ENCODE results near the gene EFCAB6.
A peak's percentile ranks its signal among the peaks of the same experiment; 100 is the strongest.

EFCAB6 gene

DNA sequence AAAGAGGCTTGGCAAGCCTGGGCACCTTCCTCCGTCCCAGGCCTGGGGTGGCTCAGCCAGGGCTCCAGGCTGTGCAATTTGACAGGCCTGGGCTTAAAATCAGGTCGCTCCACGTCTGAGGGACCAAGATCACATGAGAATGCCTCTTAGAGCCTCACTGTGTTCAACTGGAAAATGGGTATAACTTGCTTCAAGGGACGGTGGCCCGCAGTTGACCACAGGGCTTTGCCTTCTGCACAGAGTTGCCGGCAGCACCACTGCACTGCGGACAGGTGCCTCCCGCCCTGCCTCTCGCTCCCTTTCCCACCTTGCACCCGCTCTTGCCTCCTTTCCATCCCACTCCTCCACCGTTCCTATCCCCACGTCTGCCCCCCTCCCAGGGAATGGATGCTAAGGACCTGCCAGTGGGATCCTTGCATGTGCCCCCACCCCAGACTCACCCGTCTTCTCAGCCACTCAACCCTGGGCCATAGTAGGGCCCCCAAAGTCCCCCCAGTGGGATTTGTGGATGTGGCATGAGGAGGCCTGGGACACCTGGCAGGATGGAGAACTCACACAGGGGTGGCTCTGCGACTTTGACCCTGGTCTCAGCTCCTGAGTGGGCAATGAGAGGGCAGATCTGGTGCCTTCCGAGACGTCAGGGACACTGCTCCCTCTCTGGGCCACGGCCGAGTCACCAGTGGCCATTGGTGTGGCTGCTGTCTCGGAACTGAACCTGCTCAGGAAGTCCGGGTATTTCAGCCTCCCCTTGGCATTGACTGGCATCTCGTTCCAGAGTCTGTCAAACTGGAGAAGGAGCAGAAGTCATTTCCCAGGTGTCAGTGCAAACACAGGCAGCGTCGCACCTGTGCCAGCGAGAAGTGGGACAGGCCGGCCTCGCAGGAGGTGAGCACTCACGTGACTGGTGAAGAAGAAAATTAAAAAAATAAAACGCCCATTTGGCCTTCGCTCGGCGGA is 272.3 kb downstream of the EFCAB6 start:
- ChIA-PET POLR2A (ENCODE audit: low non-redundant PET) (no interaction called here), CTCF (no interaction called here)
- TF ChIP-seq, protein P1, sequence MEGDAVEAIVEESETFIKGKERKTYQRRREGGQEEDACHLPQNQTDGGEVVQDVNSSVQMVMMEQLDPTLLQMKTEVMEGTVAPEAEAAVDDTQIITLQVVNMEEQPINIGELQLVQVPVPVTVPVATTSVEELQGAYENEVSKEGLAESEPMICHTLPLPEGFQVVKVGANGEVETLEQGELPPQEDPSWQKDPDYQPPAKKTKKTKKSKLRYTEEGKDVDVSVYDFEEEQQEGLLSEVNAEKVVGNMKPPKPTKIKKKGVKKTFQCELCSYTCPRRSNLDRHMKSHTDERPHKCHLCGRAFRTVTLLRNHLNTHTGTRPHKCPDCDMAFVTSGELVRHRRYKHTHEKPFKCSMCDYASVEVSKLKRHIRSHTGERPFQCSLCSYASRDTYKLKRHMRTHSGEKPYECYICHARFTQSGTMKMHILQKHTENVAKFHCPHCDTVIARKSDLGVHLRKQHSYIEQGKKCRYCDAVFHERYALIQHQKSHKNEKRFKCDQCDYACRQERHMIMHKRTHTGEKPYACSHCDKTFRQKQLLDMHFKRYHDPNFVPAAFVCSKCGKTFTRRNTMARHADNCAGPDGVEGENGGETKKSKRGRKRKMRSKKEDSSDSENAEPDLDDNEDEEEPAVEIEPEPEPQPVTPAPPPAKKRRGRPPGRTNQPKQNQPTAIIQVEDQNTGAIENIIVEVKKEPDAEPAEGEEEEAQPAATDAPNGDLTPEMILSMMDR (conservative IDR thresholded peaks at IDR 0.05; ENCODE audit: low read depth): no peak
- DNase-seq (ENCODE audit: low spot score): no peak
- H3K27ac ChIP-seq: no peak overlapping the region

- ChIA-PET CTCF (no interaction called here), POLR2A (ENCODE audit: low non-redundant PET) (no interaction called here)
- DNase-seq (ENCODE audit: low spot score): no peak
Observed at GRCh38 chr22:43537019-43537585, 275.0 kb downstream of the EFCAB6 start.

DNA sequence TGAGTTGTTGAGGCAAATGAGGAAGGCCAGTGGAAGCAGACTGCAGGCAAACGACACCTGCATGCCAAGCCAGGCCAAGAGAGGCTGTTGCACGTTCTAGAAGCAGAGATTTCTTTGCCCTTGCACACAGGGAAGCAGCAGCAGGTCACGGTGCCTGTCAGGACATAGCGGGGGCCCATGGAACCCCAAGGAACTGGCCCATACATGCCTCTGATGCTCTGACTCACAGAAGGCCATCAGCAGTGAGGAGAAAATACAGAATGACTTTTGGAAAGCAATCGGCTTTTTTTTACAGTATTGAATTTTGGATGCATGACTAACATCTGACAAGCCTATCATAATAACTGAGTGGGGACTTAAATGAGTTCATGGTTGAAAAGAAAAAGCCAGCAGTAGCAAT is 276.4 kb downstream of the EFCAB6 start:
- peak; percentile 48 for DNase-seq (ENCODE audit: low spot score)
- ChIA-PET CTCF (no interaction called here), POLR2A (ENCODE audit: low non-redundant PET) (no interaction called here)
- H3K27ac ChIP-seq: peak overlapping the region; percentile 82
- TF ChIP-seq, protein P1 (conservative IDR thresholded peaks at IDR 0.05; ENCODE audit: low read depth): no peak

More at GRCh38 chr22:43537019-43537585, 275.0 kb downstream of the EFCAB6 start:
- TF ChIP-seq, protein P1 (conservative IDR thresholded peaks at IDR 0.05; ENCODE audit: low read depth): no peak
- H3K27ac ChIP-seq: no peak overlapping the region

DNA sequence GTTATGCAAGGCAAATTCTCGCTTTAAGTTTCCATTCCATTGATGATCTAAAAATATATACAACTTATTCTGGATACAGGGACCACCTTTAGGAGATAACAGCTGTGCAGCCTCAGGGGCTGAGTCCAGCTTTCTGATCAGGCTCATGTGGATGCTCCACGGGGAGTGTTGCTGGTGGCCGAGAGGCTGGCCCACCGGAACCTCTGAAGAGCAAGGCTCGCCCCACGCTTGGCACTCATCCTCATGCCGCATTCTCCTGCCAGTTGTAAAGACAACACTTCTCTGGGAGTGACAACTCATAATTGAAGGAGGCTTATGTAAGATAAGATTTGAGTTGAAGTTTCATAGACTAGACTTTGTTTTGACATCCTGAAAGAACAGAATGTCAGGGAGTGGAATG is 276.8 kb downstream of the EFCAB6 start:
- CTCF ChIA-PET: no interaction called here
- DNase-seq (ENCODE audit: low spot score): no peak
- TF ChIP-seq, protein P1 (conservative IDR thresholded peaks at IDR 0.05; ENCODE audit: low read depth): no peak
- H3K27ac ChIP-seq: peak overlapping the region; percentile 82
- POLR2A ChIA-PET (ENCODE audit: low non-redundant PET): no interaction called here

- ChIA-PET CTCF (no interaction called here), POLR2A (ENCODE audit: low non-redundant PET) (no interaction called here)
- no peak for DNase-seq (ENCODE audit: low spot score)
- TF ChIP-seq, protein P1 (conservative IDR thresholded peaks at IDR 0.05; ENCODE audit: low read depth): no peak
- peak overlapping the region; percentile 82 for H3K27ac ChIP-seq
Observed at GRCh38 chr22:43534916-43535315, 277.2 kb downstream of the EFCAB6 start.

DNA sequence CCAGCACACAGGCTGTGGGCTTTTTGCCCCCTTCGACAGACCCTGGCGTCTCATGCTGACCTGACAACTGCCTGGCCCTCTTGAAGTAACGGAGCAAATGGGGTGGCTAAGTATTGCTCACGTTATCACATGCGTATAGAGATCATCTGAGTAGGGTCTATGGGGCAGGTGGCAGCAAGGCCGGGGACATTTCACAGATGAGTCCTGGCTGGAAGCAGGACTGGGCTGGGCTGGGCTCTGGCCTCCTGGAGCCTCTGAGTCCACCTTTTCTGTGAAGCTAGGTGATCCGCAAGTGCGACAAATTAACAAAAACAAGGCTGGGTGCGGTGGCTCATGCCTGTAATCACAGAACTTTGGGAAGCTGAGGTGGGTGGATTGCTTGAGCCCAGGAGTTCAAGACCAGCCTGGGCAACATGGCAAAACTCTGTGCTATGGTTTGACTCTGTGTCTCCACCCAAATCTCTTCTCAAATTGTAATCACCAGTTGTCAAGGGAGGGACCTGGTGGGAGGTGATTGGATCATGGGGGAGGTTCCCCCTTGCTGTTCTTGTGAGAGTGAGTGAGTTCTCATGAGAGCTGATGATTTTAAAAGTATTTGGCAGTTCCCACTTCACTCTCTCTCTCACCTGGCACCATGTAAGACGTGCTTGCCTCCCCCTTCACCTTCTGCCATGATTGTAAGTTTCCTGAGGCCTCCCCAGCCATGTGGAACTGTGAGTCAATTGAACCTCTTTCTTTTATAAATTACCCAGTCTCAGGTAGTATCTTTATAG is 278.3 kb downstream of the EFCAB6 start:
- ChIA-PET CTCF (no interaction called here), POLR2A (ENCODE audit: low non-redundant PET) (no interaction called here)
- H3K27ac ChIP-seq: no peak overlapping the region
- TF ChIP-seq, protein P1 (conservative IDR thresholded peaks at IDR 0.05; ENCODE audit: low read depth): no peak
- DNase-seq (ENCODE audit: low spot score): no peak

All from RWPE1 (cell line).